Fibroblast of lung (primary cell): Measurements from ENCODE around the gene DDX50. TPM values are rescaled to one million over a fixed set of nuclear protein-coding genes. Genes with fewer than 3 reads are reported as not detected.

Experiments used
- DNase-seq, 2 donors: peaks; one replicate each; pipeline versions ENCODE4 v3.0.0 to v3.0.0-alpha.2; 2010; ENCODE audit warnings: low read depth in 2 of 2
- H2AFZ ChIP-seq: 2 replicates; pipeline ENCODE4 v1.5.1; 2012; ENCODE audit warnings: low read length, control low read depth, inconsistent platforms
- H3K27ac ChIP-seq: 2 replicates; pipeline ENCODE4 v1.5.1; 2011; ENCODE audit warnings: low read length, control low read depth; ENCODE audit not compliant: insufficient read depth
- H3K27me3 ChIP-seq: 2 replicates; pipeline ENCODE4 v1.5.1; 2011; ENCODE audit warnings: mild to moderate bottlenecking, low read length; ENCODE audit not compliant: control insufficient read depth, insufficient read depth
- H3K36me3 ChIP-seq: 2 replicates; pipeline ENCODE4 v1.5.1; 2011; ENCODE audit warnings: low read length; ENCODE audit not compliant: control insufficient read depth, insufficient read depth
- H3K4me1 ChIP-seq: 2 replicates; pipeline ENCODE4 v1.5.1; 2011; ENCODE audit warnings: low read length; ENCODE audit not compliant: control insufficient read depth, insufficient read depth; ENCODE audit errors: extremely low read depth
- H3K4me2 ChIP-seq: 2 replicates; pipeline ENCODE4 v1.5.1; 2011; ENCODE audit warnings: low read length, control low read depth; ENCODE audit not compliant: insufficient read depth; ENCODE audit errors: extremely low read depth
- H3K4me3 ChIP-seq, 4 experiments: fragments of 200-600 bp in 1 of 4; sonication (generic) in 1 of 4; replicated peaks in 1 of 4; 2 replicates each; pipeline ENCODE4 v1.5.1; 2011 to 2016; ENCODE audit warnings: low read length in 4 of 4, low read depth in 3 of 4, mild to moderate bottlenecking in 3 of 4, control low read depth in 2 of 4, inconsistent platforms in 1 of 4, mixed read lengths in 1 of 4; ENCODE audit not compliant: insufficient read depth in 1 of 4; ENCODE audit errors: control extremely low read depth in 1 of 4
- H3K79me2 ChIP-seq: 2 replicates; pipeline ENCODE4 v1.5.1; 2012; ENCODE audit warnings: mild to moderate bottlenecking, low read length, inconsistent platforms; ENCODE audit not compliant: control insufficient read depth, insufficient read depth
- H3K9ac ChIP-seq: 2 replicates; pipeline ENCODE4 v1.5.1; 2011; ENCODE audit warnings: mild to moderate bottlenecking, low read length, control low read depth; ENCODE audit not compliant: insufficient read depth
- H3K9me3 ChIP-seq: 2 replicates; pipeline ENCODE4 v1.5.1; 2012; ENCODE audit warnings: low read depth, low read length; ENCODE audit not compliant: control insufficient read depth, insufficient read depth
- H4K20me1 ChIP-seq: 2 replicates; pipeline ENCODE4 v1.5.1; 2011; ENCODE audit warnings: low read length; ENCODE audit not compliant: control insufficient read depth, insufficient read depth; ENCODE audit errors: extremely low read depth
- CTCF ChIP-seq, 2 donors: IDR thresholded peaks in 1 of 2; conservative IDR thresholded peaks in 1 of 2; 1 replicate in 1 of 2; 2 replicates in 1 of 2; pipeline ENCODE4 v1.5.1; 2011 to 2012; ENCODE audit warnings: low read length in 2 of 2, control low read depth in 1 of 2, inconsistent platforms in 1 of 2, low read depth in 1 of 2, mild to moderate bottlenecking in 1 of 2
- EZH2 ChIP-seq: IDR thresholded peaks from 2 replicates; pipeline ENCODE4 v1.5.1; 2012; ENCODE audit warnings: low read length, control low read depth, mild to moderate bottlenecking; ENCODE audit errors: missing control alignments
- polyA minus RNA-seq: library from RNA; depleted of rRNA, polyadenylated mRNA; stranded (reverse); fragments of >200 nt; gene quantifications from 2 replicates; pipeline ENCODE4 v1.2.3, GENCODE V29; 2011; ENCODE audit warnings: low replicate concordance
- polyA plus RNA-seq, 2 donors: library from polyadenylated mRNA; depleted of rRNA in 1 of 2; stranded (reverse) in 1 of 2; unstranded in 1 of 2; fragments of >200 nt; gene quantifications; 2 replicates each; pipeline ENCODE4 v1.2.1, GENCODE V29; 2011 to 2012; ENCODE audit warnings: missing spikeins in 1 of 2
- total RNA-seq: library from RNA; depleted of rRNA; stranded (reverse); fragments of >200 nt; gene quantifications from 2 replicates; pipeline ENCODE4 v1.2.1, GENCODE V29; 2014

DDX50 gene
- total RNA-seq (65.5 and 69.7 TPM in 2 replicates), polyA plus RNA-seq (47.9 and 48.6 TPM in 2 replicates), polyA minus RNA-seq (6.6 and 12.6 TPM in 2 replicates)
- 32.1 and 32.7 TPM in 2 replicates for polyA plus RNA-seq (2012)

- Histone ChIP-seq H3K27ac (peak within 1 kb of the TSS; percentile 97), H3K4me1 (no peaks in the 10 kb centered on the region), H4K20me1 (no peaks in the 10 kb centered on the region), H3K79me2 (peaks cover 40% of the 10 kb centered on the region), H3K9me3 (no peaks in the 10 kb centered on the region), H3K9ac (peak within 1 kb of the TSS; percentile 94), H2AFZ (peak within 1 kb of the TSS; percentile 76), H3K36me3 (no peaks in the 10 kb centered on the region), H3K27me3 (no peaks in the 10 kb centered on the region), H3K4me2 (peak within 1 kb of the TSS; percentile 85), H3K4me3 (peak within 1 kb of the TSS; percentile 77 to 93 (median 85))
- DNase-seq: peak; percentile 99
- TF ChIP-seq CTCF (conservative IDR thresholded peaks at IDR 0.05 in 1 of 2, IDR thresholded peaks at IDR 0.05 in 1 of 2; ENCODE audit: low read depth in 1 of 2, low read length in 2 of 2) (no peak), EZH2 (no peak)
Observed at GRCh38 chr10:68901105-68901927, at the start of gene DDX50. DDX50 (plus strand) TSS chr10:68901315; CDS start chr10:68901385, 70 bp downstream.

- Histone ChIP-seq H3K79me2 (no peaks in the 10 kb centered on the region), H3K9me3 (no peaks in the 10 kb centered on the region), H3K4me1 (no peaks in the 10 kb centered on the region), H3K27me3 (peaks cover 6% of the 10 kb centered on the region), H3K4me3 (no peak overlapping the region), H3K36me3 (no peaks in the 10 kb centered on the region), H3K4me2 (no peak overlapping the region), H3K9ac (no peak overlapping the region), H3K27ac (no peak overlapping the region), H2AFZ (no peak overlapping the region), H4K20me1 (no peaks in the 10 kb centered on the region)
- no peak for DNase-seq
- TF ChIP-seq CTCF (conservative IDR thresholded peaks at IDR 0.05 in 1 of 2, IDR thresholded peaks at IDR 0.05 in 1 of 2; ENCODE audit: low read depth in 1 of 2, low read length in 2 of 2) (no peak), EZH2 (no peak)
Observed at GRCh38 chr10:68856352-68856751, 44.8 kb upstream of the DDX50 start.

- H4K20me1 ChIP-seq: no peaks in the 10 kb centered on the region
- no peak overlapping the region for H3K27ac ChIP-seq
- H3K4me3 ChIP-seq: no peak overlapping the region
- no peaks in the 10 kb centered on the region for H3K9me3 ChIP-seq
- no peaks in the 10 kb centered on the region for H3K36me3 ChIP-seq
- H3K4me1 ChIP-seq: no peaks in the 10 kb centered on the region
- H3K4me2 ChIP-seq: no peak overlapping the region
- H2AFZ ChIP-seq: no peak overlapping the region
- no peak for DNase-seq
- H3K9ac ChIP-seq: no peak overlapping the region
- H3K79me2 ChIP-seq: no peaks in the 10 kb centered on the region
- TF ChIP-seq CTCF (conservative IDR thresholded peaks at IDR 0.05 in 1 of 2, IDR thresholded peaks at IDR 0.05 in 1 of 2; ENCODE audit: low read depth in 1 of 2, low read length in 2 of 2) (no peak), EZH2 (no peak)
- H3K27me3 ChIP-seq: peaks cover 6% of the 10 kb centered on the region
Observed at GRCh38 chr10:68857005-68857404, 44.1 kb upstream of the DDX50 start.
